Neutrophil (primary cell): ENCODE results near the gene LRCH2.
"Not testable (repeated sequence)": the region's sequence is repeated elsewhere in the genome, so short reads cannot be mapped to it uniquely, and the experiment has no call there.

Source experiments
- H3K27ac ChIP-seq: fragments of 200-600 bp; sonication (generic); 2 replicates; pipeline ENCODE4 v1.5.1; 2016; ENCODE audit warnings: mild to moderate bottlenecking, moderate library complexity
- H3K27me3 ChIP-seq: fragments of 200-600 bp; sonication (generic); 2 replicates; pipeline ENCODE4 v1.6.0; 2016; ENCODE audit warnings: mild to moderate bottlenecking
- H3K36me3 ChIP-seq: fragments of 200-600 bp; sonication (generic); 2 replicates; pipeline ENCODE4 v1.5.1; 2017
- H3K4me1 ChIP-seq, 2 experiments: fragments of 200-600 bp in 1 of 2; sonication (generic) in 1 of 2; 1 replicate in 1 of 2; 2 replicates in 1 of 2; pipeline versions ENCODE4 v1.5.1 to v1.6.1; 2013 to 2016; ENCODE audit warnings: low read depth in 1 of 2, low read length in 1 of 2, mild to moderate bottlenecking in 1 of 2, moderate library complexity in 1 of 2; ENCODE audit not compliant: control insufficient read depth in 1 of 2, insufficient read depth in 1 of 2
- H3K4me3 ChIP-seq, 2 experiments: fragments of 200-600 bp in 1 of 2; sonication (generic) in 1 of 2; 1 replicate in 1 of 2; 2 replicates in 1 of 2; pipeline ENCODE4 v1.5.1; 2013 to 2016; ENCODE audit warnings: low read depth in 1 of 2, low read length in 1 of 2, mild to moderate bottlenecking in 1 of 2, moderate library complexity in 1 of 2
- H3K9me3 ChIP-seq: fragments of 200-600 bp; sonication (generic); 2 replicates; pipeline ENCODE4 v1.5.1; 2016
- CTCF ChIP-seq: fragments of 200-600 bp; sonication (generic); IDR thresholded peaks from 2 replicates; pipeline ENCODE4 v1.5.1; 2016; ENCODE audit warnings: antibody characterized with exemption

Gene LRCH2

GRCh38 chrX:115229337-115230003 is 4.4 kb downstream of the LRCH2 start:
- no peak for TF ChIP-seq CTCF

DNA sequence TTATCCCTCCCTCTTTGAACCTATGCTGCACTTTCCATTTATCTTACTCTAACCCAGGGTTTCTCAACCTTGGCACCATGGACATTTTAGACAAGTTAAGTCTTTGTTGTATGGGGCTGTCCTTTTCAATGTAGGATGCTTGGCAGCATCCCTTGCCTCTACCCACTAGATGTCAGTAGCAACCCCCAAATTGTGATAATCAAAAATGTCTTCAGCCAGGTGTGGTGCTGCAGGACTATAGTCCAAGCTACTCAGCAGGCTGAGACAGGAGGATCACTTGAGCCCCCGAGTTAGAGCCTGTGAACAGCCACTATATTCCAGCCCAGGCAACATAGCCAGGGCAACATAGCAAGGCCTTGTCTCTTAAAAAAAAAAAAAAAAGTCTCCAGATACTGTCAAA is 7.0 kb downstream of the LRCH2 start:
- TF ChIP-seq CTCF: no peak
- no peaks in the 10 kb centered on the region for H3K9me3 ChIP-seq
- H3K36me3 ChIP-seq: no peaks in the 10 kb centered on the region
- peaks cover 3% of the 10 kb centered on the region for H3K27me3 ChIP-seq
- H3K27ac ChIP-seq: no peak overlapping the region
- no peak overlapping the region for H3K4me3 ChIP-seq
- no peaks in the 10 kb centered on the region for H3K4me1 ChIP-seq

More at GRCh38 chrX:115229337-115230003, 4.4 kb downstream of the LRCH2 start:
- Histone ChIP-seq H3K36me3 (no peaks in the 10 kb centered on the region), H3K9me3 (no peaks in the 10 kb centered on the region), H3K4me1 (no peaks in the 10 kb centered on the region), H3K27me3 (peaks cover 28% of the 10 kb centered on the region), H3K27ac (no peak overlapping the region), H3K4me3 (no peak overlapping the region)

GRCh38 chrX:115217346-115217745 is 16.6 kb downstream of the LRCH2 start:
- H3K9me3 ChIP-seq, H3K4me1 ChIP-seq, H3K27ac ChIP-seq, H3K36me3 ChIP-seq, H3K27me3 ChIP-seq, H3K4me3 ChIP-seq: not testable (repeated sequence)

DNA sequence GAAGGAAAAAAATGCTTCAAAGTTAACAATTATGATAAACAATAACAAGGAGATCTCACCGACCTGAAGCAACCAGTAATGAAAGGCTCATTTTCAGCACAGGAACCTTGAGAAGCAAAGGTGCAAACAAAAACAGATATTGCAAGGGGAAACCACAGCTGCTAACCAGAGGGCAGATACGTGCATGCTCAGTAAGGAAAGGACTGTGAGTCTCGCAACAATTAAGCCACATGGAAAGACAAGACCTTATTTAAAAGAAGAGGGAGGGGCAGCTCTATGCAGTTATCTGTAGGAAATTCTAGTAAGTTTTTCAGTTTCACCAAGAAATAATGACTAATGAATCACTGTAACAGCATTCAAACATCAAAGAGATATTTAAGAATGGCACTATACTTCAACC is 19.3 kb downstream of the LRCH2 start:
- Histone ChIP-seq H3K36me3 (no peaks in the 10 kb centered on the region), H3K4me1 (no peaks in the 10 kb centered on the region), H3K27me3 (no peaks in the 10 kb centered on the region), H3K9me3 (no peaks in the 10 kb centered on the region), H3K4me3 (no peak overlapping the region), H3K27ac (no peak overlapping the region)
- no peak for TF ChIP-seq CTCF

- no peaks in the 10 kb centered on the region for H3K36me3 ChIP-seq
- no peak overlapping the region for H3K4me3 ChIP-seq
- H3K9me3 ChIP-seq: no peaks in the 10 kb centered on the region
- no peak for TF ChIP-seq CTCF
- H3K27ac ChIP-seq: no peak overlapping the region
- H3K27me3 ChIP-seq: no peaks in the 10 kb centered on the region
- no peaks in the 10 kb centered on the region for H3K4me1 ChIP-seq
These were observed 19.7 kb downstream of the LRCH2 start for GRCh38 chrX:115214151-115214550.

- H3K4me1 ChIP-seq, H3K27me3 ChIP-seq, H3K9me3 ChIP-seq, H3K4me3 ChIP-seq, H3K36me3 ChIP-seq, H3K27ac ChIP-seq: not testable (repeated sequence)
These were observed 24.3 kb downstream of the LRCH2 start for GRCh38 chrX:115209547-115209946.

GRCh38 chrX:115204040-115204439 is 29.9 kb downstream of the LRCH2 start:
- Histone ChIP-seq H3K4me3 (no peak overlapping the region), H3K4me1 (no peaks in the 10 kb centered on the region), H3K27me3 (no peaks in the 10 kb centered on the region), H3K27ac (no peak overlapping the region), H3K9me3 (no peaks in the 10 kb centered on the region), H3K36me3 (no peaks in the 10 kb centered on the region)
- no peak for TF ChIP-seq CTCF
